A549 (cell line): Measurements from ENCODE around the gene NUDT16L1. TPM values are rescaled to one million over a fixed set of nuclear protein-coding genes. Genes with fewer than 3 reads are reported as not detected.

Experiments
- ATAC-seq, 2 experiments: fragments of 200-7000 bp in 1 of 2; fragments of >200 bp in 1 of 2; cut with Nextera tagmentation in 1 of 2; cut with Tn5 transposase in 1 of 2; 3 replicates each; pipeline versions ENCODE4 v1.8.0 to v1.9.1; 2018 to 2020; ENCODE audit warnings: mild to moderate bottlenecking in 1 of 2, moderate library complexity in 1 of 2
- CTCF ChIA-PET: fragments of 300-600 bp; sonication (Branson Sonifier 250); formaldehyde crosslinking; extraction: SDS; loops from one replicate; lab custom pipeline; 2021; ENCODE audit warnings: antibody characterized with exemption, inconsistent platforms; lab: Yijun Ruan, JAX
- POLR2A ChIA-PET: fragments of 350-600 bp; formaldehyde crosslinking; extraction: SDS; loops from one replicate; lab custom pipeline; 2021; ENCODE audit warnings: antibody characterized with exemption, inconsistent platforms; lab: Yijun Ruan, JAX
- DNase-seq, 2 experiments: peaks; one replicate each; pipeline versions ENCODE4 v3.0.0 to v3.0.0-alpha.2; 2011 to 2016; ENCODE audit warnings: low read depth in 1 of 2, low spot score in 1 of 2
- FAIRE-seq: peaks from 2 replicates; lab custom pipeline; 2011; peaks lifted over from hg19 to GRCh38; lab: Jason Lieb, UNC
- H3K27ac ChIP-seq, 2 experiments: fragments of >200 bp; sonication (Bioruptor Twin); formaldehyde crosslinking; 3 replicates each; pipeline ENCODE4 v1.5.1; 2016 to 2017
- H3K4me1 ChIP-seq: fragments of >200 bp; sonication (Bioruptor Twin); formaldehyde crosslinking; 3 replicates; pipeline ENCODE4 v1.6.1; 2016
- H3K4me2 ChIP-seq: fragments of >200 bp; sonication (Bioruptor Twin); formaldehyde crosslinking; 3 replicates; pipeline ENCODE4 v1.6.1; 2016
- H3K4me3 ChIP-seq: fragments of >200 bp; sonication (Bioruptor Twin); formaldehyde crosslinking; 3 replicates; pipeline ENCODE4 v1.5.1; 2016
- H3K9me3 ChIP-seq: fragments of >200 bp; sonication (Bioruptor Twin); formaldehyde crosslinking; 3 replicates; pipeline ENCODE4 v1.6.1; 2016
- CHD4 ChIP-seq: fragments of 200-600 bp; sonication (generic); IDR thresholded peaks from 2 replicates; pipeline ENCODE4 v1.6.1; 2016; ENCODE audit warnings: antibody characterized with exemption, mild to moderate bottlenecking, borderline replicate concordance
- EHMT2 ChIP-seq: fragments of 200-600 bp; sonication (generic); IDR thresholded peaks from 2 replicates; pipeline ENCODE4 v1.6.1; 2016; ENCODE audit warnings: antibody characterized with exemption, low read depth, mild to moderate bottlenecking, moderate library complexity
- HMGXB4 ChIP-seq: fragments of 250-450 bp; sonication (Bioruptor Pico); IDR thresholded peaks from 2 replicates; pipeline ENCODE4 v1.5.0; 2021; ENCODE audit warnings: mild to moderate bottlenecking, moderate library complexity, borderline replicate concordance
- HOXB13 ChIP-seq: fragments of 250-450 bp; sonication (Bioruptor Pico); IDR thresholded peaks from 2 replicates; pipeline ENCODE4 v1.5.0; 2020; ENCODE audit warnings: low read depth, mild to moderate bottlenecking, moderate library complexity
- JUN ChIP-seq, 2 experiments: fragments of >200 bp; sonication (Bioruptor Twin); formaldehyde crosslinking; IDR thresholded peaks; 2 replicates in 1 of 2; 3 replicates in 1 of 2; pipeline ENCODE4 v1.6.1; 2016 to 2017
- KDM5A ChIP-seq: fragments of 200-600 bp; sonication (generic); IDR thresholded peaks from 2 replicates; pipeline ENCODE4 v1.6.1; 2016; ENCODE audit warnings: antibody characterized with exemption, mild to moderate bottlenecking
- NFE2L2 ChIP-seq: fragments of 150-350 bp; conservative IDR thresholded peaks from 2 replicates; pipeline ENCODE4 v1.6.1; 2014; ENCODE audit warnings: low read length
- NPAS2 ChIP-seq: fragments of 250-450 bp; sonication (Bioruptor Pico); IDR thresholded peaks from 2 replicates; pipeline ENCODE4 v1.8.0; 2022; ENCODE audit warnings: mild to moderate bottlenecking, moderate library complexity, borderline replicate concordance
- NR3C1 ChIP-seq: fragments of >200 bp; sonication (Bioruptor Twin); formaldehyde crosslinking; IDR thresholded peaks from 3 replicates; pipeline ENCODE4 v1.6.1; 2017
- PBX3 ChIP-seq: IDR thresholded peaks from 2 replicates; pipeline ENCODE4 v1.6.1; 2012
- POLR2A ChIP-seq: IDR thresholded peaks from 2 replicates; pipeline ENCODE4 v1.6.1; 2012; ENCODE audit warnings: mild to moderate bottlenecking, low read length
- POLR2AphosphoS2 ChIP-seq: conservative IDR thresholded peaks from 2 replicates; pipeline ENCODE4 v1.6.1; 2012; ENCODE audit warnings: low read length, improper control_type of control experiment, inconsistent platforms
- RARB ChIP-seq: fragments of 250-450 bp; sonication (Bioruptor Pico); IDR thresholded peaks from 2 replicates; pipeline ENCODE4 v1.8.0; 2021; ENCODE audit warnings: mild to moderate bottlenecking, moderate library complexity
- RFX5 ChIP-seq: fragments of 450-650 bp; IDR thresholded peaks from 2 replicates; pipeline ENCODE4 v1.7.1; 2014; ENCODE audit warnings: antibody characterized with exemption, mild to moderate bottlenecking, moderate library complexity
- RNF2 ChIP-seq: fragments of 200-600 bp; sonication (generic); IDR thresholded peaks from 2 replicates; pipeline ENCODE4 v1.6.1; 2016; ENCODE audit warnings: low read depth, mild to moderate bottlenecking, antibody characterized with exemption, moderate library complexity, borderline replicate concordance
- SREBF2 ChIP-seq: fragments of 450-650 bp; IDR thresholded peaks from 2 replicates; pipeline ENCODE4 v1.6.1; 2014; ENCODE audit warnings: mild to moderate bottlenecking, moderate library complexity
- TFCP2L1 ChIP-seq: fragments of 250-450 bp; sonication (Bioruptor Pico); IDR thresholded peaks from 2 replicates; pipeline ENCODE4 v1.5.0; 2021; ENCODE audit warnings: mild to moderate bottlenecking
- TP53 ChIP-seq: fragments of 250-450 bp; sonication (Bioruptor Pico); IDR thresholded peaks from 2 replicates; pipeline ENCODE4 v1.5.0; 2021; ENCODE audit warnings: mild to moderate bottlenecking, moderate library complexity
- USF2 ChIP-seq: fragments of 450-650 bp; IDR thresholded peaks from 2 replicates; pipeline ENCODE4 v1.6.1; 2014; ENCODE audit warnings: antibody characterized with exemption
- ZFP36 ChIP-seq: fragments of 450-650 bp; IDR thresholded peaks from 2 replicates; pipeline ENCODE4 v1.6.1; 2014; ENCODE audit warnings: borderline replicate concordance; ENCODE audit not compliant: partially characterized antibody
- ZSCAN20 ChIP-seq: fragments of 250-450 bp; sonication (Bioruptor Pico); IDR thresholded peaks from 2 replicates; pipeline ENCODE4 v1.8.0; 2022; ENCODE audit warnings: mild to moderate bottlenecking, moderate library complexity
- whole genome bisulfite sequencing: methylation state at CpG from one replicate; pipeline ENCODE4 v1.1.6; 2017; ENCODE audit errors: missing lambda C conversion rate; 5-methylcytosine and 5-hydroxymethylcytosine counted together
- polyA plus RNA-seq, 4 experiments: library from polyadenylated mRNA; depleted of rRNA in 3 of 4; stranded (reverse); fragments of >200 nt; fragmentation: RNase III in 1 of 4; extraction: RNeasy Plus Mini Kit Qiagen cat#74134 plus additional on column Dnase treatment in 1 of 4; gene quantifications; 2 replicates in 3 of 4; 3 replicates in 1 of 4; pipeline ENCODE4 v1.2.3, GENCODE V29; 2011 to 2017

NUDT16L1 gene
- polyA plus RNA-seq, 2 of the 4 experiments (the other 2 are of a cell fraction): 15.5 to 22.9 TPM

GRCh38 chr16:4733211-4733742, 39.9 kb downstream of the NUDT16L1 start:
- H3K4me2 ChIP-seq: peak overlapping the region; percentile 88
- H3K9me3 ChIP-seq: no peaks in the 10 kb centered on the region
- H3K4me1 ChIP-seq: peaks cover 8% of the 10 kb centered on the region; the same call in 1 of the 3 replicates
- no peak for TF ChIP-seq RARB (CRISPR knock-in tag)
- TF ChIP-seq NR3C1: no peak
- no peak for TF ChIP-seq RFX5
- no peak for TF ChIP-seq SREBF2
- no peak for TF ChIP-seq HOXB13 (CRISPR knock-in tag)
- no peak for TF ChIP-seq HMGXB4 (CRISPR knock-in tag)
- TF ChIP-seq ZSCAN20 (CRISPR knock-in tag): no peak
- TF ChIP-seq NFE2L2: no peak
- TF ChIP-seq TP53 (CRISPR knock-in tag): no peak
- no peak for TF ChIP-seq POLR2A
- TF ChIP-seq KDM5A: no peak
- no peak for TF ChIP-seq PBX3
- no peak for TF ChIP-seq USF2
- TF ChIP-seq CHD4: no peak
- DNase-seq: no peak
- POLR2A ChIA-PET: interaction anchor here (1.4 to 2.4 kb wide), 5 partner anchors 9 to 115 kb away, joined by 3 to 25 read pairs (median 5); no protein-coding TSS in a partner anchor
- no peak for FAIRE-seq
- H3K27ac ChIP-seq: peak overlapping the region; percentile 81 to 94
- peak overlapping the region; percentile 92 for H3K4me3 ChIP-seq
- CTCF ChIA-PET: interaction anchor here (0.6 to 2.0 kb wide), 2 partner anchors 26 to 91 kb away, joined by 3 to 8 read pairs; no protein-coding TSS in a partner anchor
- ATAC-seq: no peak
- WGBS: 42% methylated on average over 17 of the region's 17 CpGs

DNA sequence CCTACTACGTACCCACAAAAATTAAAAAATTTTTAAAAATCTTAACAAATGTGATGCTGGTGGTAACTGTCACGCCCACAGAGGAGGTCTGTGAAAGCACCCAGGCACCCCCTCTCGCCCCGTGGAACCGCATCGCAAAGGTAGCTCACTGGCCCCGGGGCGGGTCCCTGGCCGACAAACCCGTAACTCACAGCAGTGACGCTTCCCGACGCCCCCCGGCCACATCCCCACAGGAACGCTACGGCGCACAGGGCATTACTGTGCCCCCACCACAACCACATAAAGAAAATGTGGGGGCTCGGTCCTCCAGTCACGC, 40.3 kb downstream of the NUDT16L1 start:
- no peak for FAIRE-seq
- DNase-seq: peak in 1 of 2 experiments; percentile 40
- WGBS: 4% methylated on average over 11 of the region's 19 CpGs
- POLR2A ChIA-PET: interaction anchor here (0.5 to 2.4 kb wide), 13 partner anchors 10 to 1599 kb away, joined by 3 to 25 read pairs (median 4); partner anchors contain the start of gene ZNF213
- peaks cover 8% of the 10 kb centered on the region; the same call in 1 of the 3 replicates for H3K4me1 ChIP-seq
- H3K4me2 ChIP-seq: peak overlapping the region; percentile 88
- no peaks in the 10 kb centered on the region for H3K9me3 ChIP-seq
- H3K27ac ChIP-seq: peak overlapping the region; percentile 81 to 94
- peak overlapping the region; percentile 92 for H3K4me3 ChIP-seq
- ATAC-seq: peak; percentile 1 to 24; a peak in 4 of 6 replicates
- CTCF ChIA-PET: interaction anchor here (0.6 to 2.0 kb wide), 3 partner anchors 26 to 222 kb away, joined by 3 to 8 read pairs (median 4); no protein-coding TSS in a partner anchor
- TF ChIP-seq RARB (CRISPR knock-in tag) (no peak), JUN (IDR thresholded peaks at IDR 0.05) (no peak), ZFP36 (no peak), TFCP2L1 (no peak), RNF2 (no peak), POLR2AphosphoS2 (no peak), POLR2A (no peak), NPAS2 (CRISPR knock-in tag) (no peak), EHMT2 (no peak)
- TF ChIP-seq, all 56 proteins: peak for 0
